ENCODE measurements around the gene ACTR6.

Gene ACTR6

GRCh38 chr12:100267603-100268281, 67.1 kb downstream of the ACTR6 start:
- DNase-seq = peak in 1 of 2 donors; percentile 3

GRCh38 chr12:100268835-100269564, 68.4 kb downstream of the ACTR6 start:
- no peak for DNase-seq

GRCh38 chr12:100273782-100274181, 73.2 kb downstream of the ACTR6 start:
- DNase-seq = no peak

Measured in inflammatory macrophage (primary cell).